Stimulated activated naive CD4-positive, alpha-beta T cell (primary cell): ENCODE data around the gene SIPA1.
"Not testable (repeated sequence)": the region's sequence is repeated elsewhere in the genome, so short reads cannot be mapped to it uniquely, and the experiment has no call there.

Experiments
- DNase-seq, 6 experiments: peaks; one replicate each; lab custom pipeline; 2025; lab: John Stamatoyannopoulos, UW

SIPA1 gene

DNA sequence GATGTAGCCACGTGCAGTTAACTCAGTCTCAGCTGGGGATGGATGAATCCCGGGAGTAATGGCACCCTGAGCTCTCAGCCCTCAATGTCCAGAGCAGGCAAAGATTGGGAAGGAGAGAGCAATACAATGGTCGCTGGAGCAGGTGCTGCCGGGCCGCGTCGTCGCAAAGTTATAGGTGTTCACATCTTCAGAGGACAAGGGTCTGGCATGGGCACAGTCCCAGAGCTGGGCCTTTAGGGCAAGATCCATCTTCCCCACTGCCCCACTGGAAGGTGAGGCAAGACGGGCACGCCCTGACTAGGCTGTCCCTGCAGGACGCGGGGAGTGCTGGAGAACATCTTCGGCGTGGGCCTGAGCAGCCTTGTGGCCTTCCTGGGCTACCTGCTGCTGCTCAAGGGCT lies 14.7 kb upstream of the SIPA1 start:
- no peak for DNase-seq

GRCh38 chr11:65623852-65624616 lies 13.9 kb upstream of the SIPA1 start:
- DNase-seq = no peak

- DNase-seq = no peak
These were observed 12.8 kb upstream of the SIPA1 start for GRCh38 chr11:65624931-65625627.

- peak; percentile 14 to 59 (median 48) for DNase-seq
These were observed 12.1 kb upstream of the SIPA1 start for GRCh38 chr11:65625628-65626342.

DNA sequence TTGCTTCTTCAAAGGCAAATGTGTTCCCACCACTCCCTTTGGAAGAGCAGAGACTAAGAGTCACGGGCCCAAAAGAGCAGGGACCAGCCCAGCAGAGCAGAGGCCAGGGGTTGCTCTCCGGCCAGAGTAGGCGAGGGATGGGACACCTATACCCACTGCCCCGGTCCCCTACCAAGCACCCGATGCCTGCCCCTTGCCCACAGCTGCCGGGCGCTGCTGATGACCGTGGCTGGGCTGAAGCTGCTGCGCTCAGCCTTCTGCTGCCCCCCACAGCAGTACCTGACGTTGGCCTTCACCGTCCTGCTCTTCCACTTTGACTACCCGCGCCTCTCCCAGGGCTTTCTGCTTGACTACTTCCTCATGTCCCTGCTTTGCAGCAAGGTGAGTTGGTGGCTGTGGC lies 10.7 kb upstream of the SIPA1 start:
- DNase-seq = no peak

DNA sequence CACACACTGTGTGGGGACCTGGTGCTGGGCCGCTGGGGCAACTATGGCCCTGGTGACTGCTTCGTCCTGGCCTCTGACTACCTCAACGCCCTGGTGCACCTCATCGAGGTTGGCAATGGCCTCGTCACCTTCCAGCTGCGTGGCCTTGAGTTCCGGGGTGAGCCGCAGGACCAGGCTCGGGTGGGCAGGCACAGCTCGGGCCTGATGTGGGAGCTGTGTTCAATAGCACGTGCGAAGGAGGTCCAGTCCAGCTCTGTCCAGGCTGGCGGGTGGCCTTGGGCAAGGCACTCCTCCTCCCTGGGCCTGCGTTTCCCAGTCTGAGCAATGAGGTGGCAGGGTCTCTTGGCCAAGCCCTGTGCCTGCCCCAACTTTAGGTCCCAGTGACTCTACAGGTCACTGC lies 8.3 kb upstream of the SIPA1 start:
- no peak for DNase-seq

DNA sequence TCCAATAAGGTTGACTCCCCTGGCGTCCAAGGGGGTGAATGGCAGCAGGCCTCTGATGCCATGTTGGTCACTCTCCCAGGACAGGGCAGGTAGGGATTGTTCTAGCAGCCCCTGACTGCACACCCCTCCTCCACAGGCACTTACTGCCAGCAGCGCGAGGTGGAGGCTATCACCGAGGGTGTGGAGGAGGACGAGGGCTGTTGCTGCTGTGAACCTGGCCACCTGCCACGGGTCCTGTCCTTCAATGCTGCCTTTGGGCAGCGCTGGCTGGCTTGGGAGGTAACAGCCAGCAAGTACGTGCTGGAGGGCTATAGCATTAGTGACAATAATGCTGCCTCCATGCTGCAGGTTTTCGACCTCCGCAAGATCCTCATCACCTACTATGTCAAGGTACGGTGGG lies 7.7 kb upstream of the SIPA1 start:
- no peak for DNase-seq

GRCh38 chr11:65633390-65634108 lies 4.4 kb upstream of the SIPA1 start:
- peak in 2 of 6 experiments; percentile 9 to 12 for DNase-seq

DNA sequence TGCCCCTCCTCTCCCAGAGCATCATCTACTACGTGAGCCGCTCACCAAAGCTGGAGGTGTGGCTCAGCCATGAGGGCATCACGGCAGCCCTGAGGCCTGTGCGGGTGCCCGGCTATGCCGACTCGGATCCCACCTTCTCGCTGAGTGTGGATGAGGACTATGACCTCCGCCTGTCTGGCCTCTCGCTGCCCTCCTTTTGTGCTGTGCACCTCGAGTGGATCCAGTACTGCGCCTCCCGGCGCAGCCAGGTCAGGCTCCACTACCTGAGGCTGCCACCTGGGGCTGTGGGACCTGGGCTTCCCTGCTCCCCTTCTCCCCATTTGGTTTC lies 3.8 kb upstream of the SIPA1 start:
- DNase-seq = no peak

DNA sequence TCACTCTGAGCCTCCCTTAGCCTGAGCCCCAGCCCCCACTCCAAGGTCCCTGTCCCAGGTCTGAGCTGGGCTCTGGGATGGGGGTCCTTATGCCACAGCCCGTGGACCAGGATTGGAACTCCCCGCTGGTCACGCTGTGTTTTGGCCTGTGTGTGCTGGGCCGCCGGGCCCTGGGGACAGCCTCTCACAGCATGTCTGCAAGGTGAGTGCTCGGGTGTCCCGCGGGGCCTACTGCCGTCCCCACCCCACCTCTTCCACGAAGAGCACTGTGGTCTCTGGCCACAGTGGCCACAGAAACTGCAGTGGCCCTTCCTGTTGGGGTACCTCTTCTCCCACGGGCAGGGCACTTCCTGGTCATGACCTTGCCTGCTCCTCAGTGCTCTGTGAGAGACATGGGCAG lies 3.5 kb upstream of the SIPA1 start:
- DNase-seq = no peak

DNA sequence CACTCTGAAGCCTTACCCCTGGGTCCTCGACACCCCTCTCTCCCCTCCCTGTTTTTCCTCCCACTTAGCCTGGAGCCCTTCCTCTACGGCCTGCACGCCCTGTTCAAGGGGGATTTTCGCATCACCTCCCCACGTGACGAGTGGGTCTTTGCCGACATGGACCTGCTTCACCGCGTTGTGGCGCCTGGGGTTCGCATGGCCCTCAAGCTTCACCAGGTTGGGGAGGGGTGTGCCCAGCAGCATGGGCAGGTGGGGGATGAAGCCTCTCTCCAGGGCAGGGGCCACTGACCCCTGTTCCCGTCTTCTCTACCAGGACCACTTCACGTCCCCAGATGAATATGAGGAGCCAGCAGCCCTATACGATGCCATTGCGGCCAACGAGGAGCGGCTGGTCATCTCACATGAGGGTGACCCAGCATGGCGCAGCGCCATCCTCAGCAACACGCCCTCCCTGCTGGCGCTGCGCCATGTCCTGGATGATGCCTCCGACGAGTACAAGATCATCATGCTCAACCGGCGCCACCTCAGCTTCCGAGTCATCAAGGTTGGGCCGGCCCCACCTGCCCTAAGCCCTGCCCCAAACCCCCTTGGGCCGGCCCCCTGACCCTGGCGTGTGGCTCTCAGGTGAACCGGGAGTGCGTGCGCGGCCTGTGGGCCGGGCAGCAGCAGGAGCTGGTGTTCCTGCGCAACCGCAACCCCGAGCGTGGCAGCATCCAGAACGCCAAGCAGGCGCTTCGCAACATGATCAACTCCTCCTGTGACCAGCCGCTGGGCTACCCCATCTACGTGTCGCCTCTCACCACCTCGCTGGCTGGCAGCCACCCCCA lies 2.8 kb upstream of the SIPA1 start:
- no peak for DNase-seq

GRCh38 chr11:65636108-65637031 lies 1.5 kb upstream of the SIPA1 start:
- no peak for DNase-seq

GRCh38 chr11:65637032-65637557 lies 806 bp upstream of the SIPA1 start:
- DNase-seq = no peak

- DNase-seq = not testable (repeated sequence)
These were observed 1.3 kb downstream of the SIPA1 start for GRCh38 chr11:65639228-65639597.

DNA sequence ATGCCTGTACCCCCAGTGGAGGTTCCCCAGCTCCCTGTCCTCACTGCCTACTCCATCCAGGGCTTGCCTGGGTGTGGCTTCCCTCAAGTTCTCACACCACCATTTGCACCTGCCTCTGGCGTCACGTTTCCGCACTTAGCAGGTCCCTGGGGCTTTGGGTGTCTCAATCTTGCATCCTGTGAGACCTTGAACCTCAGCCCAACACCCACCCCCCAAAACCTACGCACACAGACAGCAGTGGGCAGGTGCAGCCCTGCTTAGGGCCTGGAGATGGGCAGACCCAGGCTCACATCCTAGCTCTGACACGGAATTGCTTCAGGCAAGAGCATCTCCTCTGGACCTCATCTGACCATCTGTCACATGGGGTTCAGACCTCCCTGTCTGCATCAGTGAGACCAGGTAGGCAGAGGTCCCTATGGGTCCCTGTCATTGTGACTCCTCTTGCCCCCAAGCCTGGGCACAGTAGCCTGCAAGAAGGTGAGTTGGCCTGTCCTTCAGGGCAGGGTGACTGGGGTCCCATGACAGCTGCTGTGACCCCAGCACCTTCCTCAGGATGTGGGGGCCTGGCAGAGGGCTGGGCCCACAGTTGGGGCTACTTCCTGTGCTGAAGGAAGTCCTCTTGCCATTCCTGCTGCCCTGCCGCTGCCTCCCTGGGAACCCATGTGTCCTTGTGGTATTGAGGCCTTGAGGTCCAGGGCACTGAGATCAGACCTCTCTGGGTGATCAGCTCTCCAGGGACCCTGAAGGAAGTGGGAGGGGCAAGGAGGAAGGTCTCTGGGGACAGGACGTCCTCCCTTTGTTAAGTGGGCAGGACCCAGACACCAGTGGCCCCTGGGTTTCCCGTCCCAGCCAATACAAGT lies 2.0 kb downstream of the SIPA1 start:
- DNase-seq = peak; percentile 65 to 89 (median 78)

DNA sequence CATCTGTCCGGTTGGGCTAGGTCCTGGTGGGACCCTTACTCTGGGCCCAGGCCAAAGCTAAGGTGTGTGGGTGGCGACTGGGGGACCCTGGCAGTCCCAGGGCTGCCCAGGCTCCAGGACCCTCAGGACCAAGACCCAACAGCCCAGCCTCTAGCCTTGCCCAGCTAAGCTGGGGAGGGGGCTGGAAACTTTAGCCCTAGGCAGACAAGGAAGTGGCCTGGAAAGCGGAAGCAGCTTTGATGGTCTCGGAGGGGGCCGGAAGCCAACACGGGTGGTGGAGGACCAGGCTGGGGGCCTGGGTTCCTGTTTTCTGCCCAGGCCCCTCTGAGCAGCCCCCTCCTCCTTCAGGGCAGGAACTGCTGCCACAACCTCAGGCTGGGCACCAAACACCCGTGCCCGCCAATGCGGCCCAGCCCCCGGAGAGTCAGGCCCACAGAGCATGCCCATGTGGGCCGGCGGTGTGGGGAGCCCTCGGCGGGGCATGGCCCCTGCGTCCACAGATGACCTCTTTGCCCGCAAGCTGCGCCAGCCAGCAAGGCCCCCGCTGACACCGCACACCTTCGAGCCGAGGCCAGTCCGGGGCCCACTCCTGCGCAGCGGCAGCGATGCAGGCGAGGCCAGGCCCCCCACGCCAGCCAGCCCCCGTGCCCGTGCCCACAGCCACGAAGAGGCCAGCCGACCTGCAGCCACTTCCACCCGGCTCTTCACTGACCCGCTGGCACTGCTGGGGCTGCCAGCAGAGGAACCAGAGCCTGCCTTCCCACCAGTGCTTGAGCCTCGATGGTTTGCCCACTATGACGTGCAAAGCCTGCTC lies 2.8 kb downstream of the SIPA1 start:
- peak in 3 of 6 experiments; percentile 31 to 50 (median 39) for DNase-seq

- DNase-seq = peak in 1 of 6 experiments; percentile 43
These were observed 3.6 kb downstream of the SIPA1 start for GRCh38 chr11:65641297-65642013.
